ENCODE results near the gene KIF5C.

Gene KIF5C

GRCh38 chr2:149020432-149020851 lies 145.4 kb downstream of the KIF5C start:
- no peak for DNase-seq

GRCh38 chr2:149021271-149021719 lies 146.3 kb downstream of the KIF5C start:
- no peak for DNase-seq

- no peak for DNase-seq
These were observed 146.7 kb downstream of the KIF5C start for GRCh38 chr2:149021761-149022160.

GRCh38 chr2:149023091-149023490 lies 148.1 kb downstream of the KIF5C start:
- no peak for DNase-seq

- no peak for DNase-seq
These were observed 152.7 kb downstream of the KIF5C start for GRCh38 chr2:149027590-149028250.

- DNase-seq: no peak
These were observed 153.3 kb downstream of the KIF5C start for GRCh38 chr2:149028377-149028776.

GRCh38 chr2:149028891-149029290 lies 153.9 kb downstream of the KIF5C start:
- no peak for DNase-seq

- no peak for DNase-seq
These were observed 154.4 kb downstream of the KIF5C start for GRCh38 chr2:149029307-149029965.

GRCh38 chr2:149031396-149031795 lies 156.4 kb downstream of the KIF5C start:
- DNase-seq: no peak

GRCh38 chr2:149033716-149034115 lies 158.7 kb downstream of the KIF5C start:
- peak; percentile 64 for DNase-seq

GRCh38 chr2:149034406-149034805 lies 159.4 kb downstream of the KIF5C start:
- no peak for DNase-seq

- no peak for DNase-seq
These were observed 161.7 kb downstream of the KIF5C start for GRCh38 chr2:149036507-149037293.

- peak; percentile 48 for DNase-seq
These were observed 162.8 kb downstream of the KIF5C start for GRCh38 chr2:149037851-149038250.

- DNase-seq: peak; percentile 68
These were observed 163.6 kb downstream of the KIF5C start, which contains the start of gene LYPD6B for GRCh38 chr2:149038442-149039212. LYPD6B (plus strand) TSS chr2:149038699; CDS start chr2:149130949, 92,250 bp downstream.

GRCh38 chr2:149039213-149039724 lies 164.2 kb downstream of the KIF5C start:
- no peak for DNase-seq

- DNase-seq: no peak
These were observed 165.4 kb downstream of the KIF5C start for GRCh38 chr2:149040451-149040850.

GRCh38 chr2:149041482-149041881 lies 166.5 kb downstream of the KIF5C start:
- no peak for DNase-seq

- no peak for DNase-seq
These were observed 167.9 kb downstream of the KIF5C start for GRCh38 chr2:149042881-149043280.

GRCh38 chr2:149044500-149044899 lies 169.5 kb downstream of the KIF5C start:
- no peak for DNase-seq

- DNase-seq: no peak
These were observed 172.1 kb downstream of the KIF5C start for GRCh38 chr2:149047118-149047517.

GRCh38 chr2:149049142-149049541 lies 174.1 kb downstream of the KIF5C start:
- no peak for DNase-seq

- DNase-seq: no peak
These were observed 175.2 kb downstream of the KIF5C start for GRCh38 chr2:149050188-149050587.

GRCh38 chr2:149055751-149056150 lies 180.7 kb downstream of the KIF5C start:
- no peak for DNase-seq

All from COR-L47 (cell line).